Peyer's patch (tissue), 4 donors: ENCODE data around the gene HOXC5.

ENCODE experiments used
- CTCF ChIP-seq, 6 experiments: fragments of 450-650 bp in 4 of 6; fragments of 200-600 bp in 2 of 6; sonication (generic) in 1 of 6; IDR thresholded peaks; one replicate each; pipeline ENCODE4 v1.5.1; 2017 to 2019; ENCODE audit warnings: antibody characterized with exemption in 6 of 6, mild to moderate bottlenecking in 3 of 6, moderate library complexity in 1 of 6
- POLR2A ChIP-seq, 2 donors: fragments of 450-650 bp; IDR thresholded peaks; one replicate each; pipeline ENCODE4 v1.5.1; 2017; ENCODE audit warnings: antibody characterized with exemption in 2 of 2, mild to moderate bottlenecking in 2 of 2, moderate library complexity in 2 of 2

DNA sequence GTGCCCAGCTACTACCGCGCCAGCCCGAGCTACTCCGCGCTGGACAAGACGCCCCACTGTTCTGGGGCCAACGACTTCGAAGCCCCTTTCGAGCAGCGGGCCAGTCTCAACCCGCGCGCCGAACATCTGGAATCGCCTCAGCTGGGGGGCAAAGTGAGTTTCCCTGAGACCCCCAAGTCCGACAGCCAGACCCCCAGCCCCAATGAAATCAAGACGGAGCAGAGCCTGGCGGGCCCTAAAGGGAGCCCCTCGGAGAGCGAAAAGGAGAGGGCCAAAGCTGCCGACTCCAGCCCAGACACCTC is 47.2 kb upstream of the HOXC5 start:
- TF ChIP-seq CTCF (IDR thresholded peaks at IDR 0.05) (no peak), POLR2A (IDR thresholded peaks at IDR 0.05) (no peak)
